ENCODE results near the gene TMA7. TPM values are rescaled to one million over a fixed set of nuclear protein-coding genes. Genes with fewer than 3 reads are reported as not detected.

Gene TMA7
- total RNA-seq, 3 donors from 2014 or later = 270 to 343 (median 333) TPM

- Histone ChIP-seq H3K27ac (no peak overlapping the region), H3K9me3 (no peaks in the 10 kb centered on the region)
- no peak for DNase-seq (ENCODE audit: low spot score in 2 of 2)
Observed at GRCh38 chr3:48415251-48415953, 24.7 kb upstream of the TMA7 start.

GRCh38 chr3:48416091-48416505 lies 24.0 kb upstream of the TMA7 start:
- Histone ChIP-seq H3K4me1 (no peaks in the 10 kb centered on the region), H3K27me3 (no peaks in the 10 kb centered on the region), H3K9me3 (no peaks in the 10 kb centered on the region), H3K36me3 (peaks cover 17% of the 10 kb centered on the region), H3K4me3 (no peak overlapping the region), H3K27ac (no peak overlapping the region)
- intact Hi-C loops (cut with DNase I; ENCODE audit: low total_unique reads) = loop anchor here (10.0 kb wide), 1 partner anchor 141 kb away; no protein-coding TSS in a partner anchor
- DNase-seq (ENCODE audit: low spot score in 2 of 2) = no peak
- TF ChIP-seq POLR2A (IDR thresholded peaks at IDR 0.05) = no peak
- no peak for TF ChIP-seq POLR2AphosphoS5 (IDR thresholded peaks at IDR 0.05)
- TF ChIP-seq CTCF (IDR thresholded peaks at IDR 0.05) = no peak

More at GRCh38 chr3:48415251-48415953, 24.7 kb upstream of the TMA7 start:
- TF ChIP-seq POLR2AphosphoS5 (IDR thresholded peaks at IDR 0.05) (no peak), POLR2A (IDR thresholded peaks at IDR 0.05) (no peak), CTCF (IDR thresholded peaks at IDR 0.05) (no peak)
- intact Hi-C loops (cut with DNase I; ENCODE audit: low total_unique reads) = loop anchor here (10.0 kb wide), 1 partner anchor 141 kb away; no protein-coding TSS in a partner anchor
- no peaks in the 10 kb centered on the region for H3K27me3 ChIP-seq
- H3K4me1 ChIP-seq = no peaks in the 10 kb centered on the region
- no peak overlapping the region for H3K4me3 ChIP-seq
- peaks cover 24% of the 10 kb centered on the region for H3K36me3 ChIP-seq

GRCh38 chr3:48416546-48416945 lies 23.5 kb upstream of the TMA7 start:
- Histone ChIP-seq H3K9me3 (no peaks in the 10 kb centered on the region), H3K27me3 (no peaks in the 10 kb centered on the region), H3K4me3 (no peak overlapping the region), H3K36me3 (peaks cover 14% of the 10 kb centered on the region), H3K4me1 (no peaks in the 10 kb centered on the region), H3K27ac (no peak overlapping the region)
- TF ChIP-seq POLR2A (IDR thresholded peaks at IDR 0.05) = no peak
- no peak for TF ChIP-seq POLR2AphosphoS5 (IDR thresholded peaks at IDR 0.05)
- TF ChIP-seq CTCF (IDR thresholded peaks at IDR 0.05) = no peak
- no peak for DNase-seq (ENCODE audit: low spot score in 2 of 2)
- intact Hi-C loops (cut with DNase I; ENCODE audit: low total_unique reads) = loop anchor here (10.0 kb wide), 1 partner anchor 142 kb away; no protein-coding TSS in a partner anchor

GRCh38 chr3:48417529-48418108 lies 22.4 kb upstream of the TMA7 start:
- DNase-seq (ENCODE audit: low spot score in 2 of 2) = no peak
- Histone ChIP-seq H3K27ac (no peak overlapping the region), H3K36me3 (peaks cover 14% of the 10 kb centered on the region)

More at GRCh38 chr3:48417529-48418108, 22.4 kb upstream of the TMA7 start:
- TF ChIP-seq POLR2A (IDR thresholded peaks at IDR 0.05) (no peak), CTCF (IDR thresholded peaks at IDR 0.05) (no peak), POLR2AphosphoS5 (IDR thresholded peaks at IDR 0.05) (no peak)
- intact Hi-C loops (cut with DNase I; ENCODE audit: low total_unique reads) = loop anchor here (10.0 kb wide), 1 partner anchor 143 kb away; no protein-coding TSS in a partner anchor
- no peaks in the 10 kb centered on the region for H3K27me3 ChIP-seq
- no peak overlapping the region for H3K4me3 ChIP-seq
- H3K4me1 ChIP-seq = no peaks in the 10 kb centered on the region
- no peaks in the 10 kb centered on the region for H3K9me3 ChIP-seq

All from breast epithelium (tissue), 4 donors.